ENCODE data around the gene AKR1E2. TPM values are rescaled to one million over a fixed set of nuclear protein-coding genes. Genes with fewer than 3 reads are reported as not detected.
A peak's percentile ranks its signal among the peaks of the same experiment; 100 is the strongest.

Gene AKR1E2
- polyA plus RNA-seq, 3 donors from 2014 or later: not detected

GRCh38 chr10:4822208-4822607 lies 3.8 kb upstream of the AKR1E2 start:
- Mint-ChIP-seq H3K4me3 (no peak overlapping the region), H3K27me3 (ENCODE audit: low read depth in 3 of 3) (peaks cover 8 to 28% (median 27%) of the 10 kb centered on the region in 3 donors), H3K36me3 (no peaks in the 10 kb centered on the region), H3K27ac (no peak overlapping the region), H3K4me1 (peaks cover 5% of the 10 kb centered on the region in 2 donors), H3K9me3 (peaks cover 0 to 1% (median 0%) of the 10 kb centered on the region in 6 donors)
- no peak for DNase-seq

GRCh38 chr10:4824791-4825310 lies 1.2 kb upstream of the AKR1E2 start:
- no peak for DNase-seq
- no peak overlapping the region for H3K27ac Mint-ChIP-seq
- peaks cover 0 to 1% (median 0%) of the 10 kb centered on the region in 6 donors for H3K9me3 Mint-ChIP-seq
- no peaks in the 10 kb centered on the region for H3K36me3 Mint-ChIP-seq
- H3K4me3 Mint-ChIP-seq: peak overlapping the region in 3 of 5 donors; percentile 31 to 48 (median 38)
- peaks cover 5% of the 10 kb centered on the region in 2 donors for H3K4me1 Mint-ChIP-seq
- peaks cover 10 to 42% (median 31%) of the 10 kb centered on the region in 3 donors for H3K27me3 Mint-ChIP-seq (ENCODE audit: low read depth in 3 of 3)

- H3K9me3 Mint-ChIP-seq: peaks cover 0 to 1% (median 0%) of the 10 kb centered on the region in 6 donors
- H3K4me3 Mint-ChIP-seq: peak overlapping the region in 4 of 5 donors; percentile 58 to 71 (median 64)
- peaks cover 10 to 42% (median 31%) of the 10 kb centered on the region in 3 donors for H3K27me3 Mint-ChIP-seq (ENCODE audit: low read depth in 3 of 3)
- no peak overlapping the region for H3K27ac Mint-ChIP-seq
- H3K36me3 Mint-ChIP-seq: no peaks in the 10 kb centered on the region
- peaks cover 5% of the 10 kb centered on the region in 2 donors for H3K4me1 Mint-ChIP-seq
- no peak for DNase-seq
Observed at GRCh38 chr10:4825456-4825867, 545 bp upstream of the AKR1E2 start.

GRCh38 chr10:4826792-4827324 lies 851 bp downstream of the AKR1E2 start:
- peaks cover 5% of the 10 kb centered on the region in 2 donors for H3K4me1 Mint-ChIP-seq
- H3K4me3 Mint-ChIP-seq: peak overlapping the region; percentile 35 to 65 (median 58)
- H3K27ac Mint-ChIP-seq: no peak overlapping the region
- H3K36me3 Mint-ChIP-seq: no peaks in the 10 kb centered on the region
- H3K27me3 Mint-ChIP-seq (ENCODE audit: low read depth in 3 of 3): peaks cover 10 to 45% (median 28%) of the 10 kb centered on the region in 3 donors
- peaks cover 0 to 1% (median 0%) of the 10 kb centered on the region in 6 donors for H3K9me3 Mint-ChIP-seq
- DNase-seq: no peak

- Mint-ChIP-seq H3K36me3 (no peaks in the 10 kb centered on the region), H3K27me3 (ENCODE audit: low read depth in 3 of 3) (peaks cover 12 to 40% (median 19%) of the 10 kb centered on the region in 3 donors), H3K27ac (no peak overlapping the region), H3K9me3 (peaks cover 0 to 1% (median 0%) of the 10 kb centered on the region in 6 donors), H3K4me3 (peak overlapping the region in 1 of 5 donors; percentile 19), H3K4me1 (peaks cover 5% of the 10 kb centered on the region in 2 donors)
- no peak for DNase-seq
Observed at GRCh38 chr10:4828005-4828404, 2.0 kb downstream of the AKR1E2 start.

GRCh38 chr10:4830551-4830950 lies 4.5 kb downstream of the AKR1E2 start:
- H3K4me1 Mint-ChIP-seq: peaks cover 5 to 6% of the 10 kb centered on the region in 2 donors
- no peaks in the 10 kb centered on the region for H3K36me3 Mint-ChIP-seq
- H3K27me3 Mint-ChIP-seq (ENCODE audit: low read depth in 3 of 3): peaks cover 10 to 28% (median 12%) of the 10 kb centered on the region in 3 donors
- peaks cover 0 to 1% (median 0%) of the 10 kb centered on the region in 6 donors for H3K9me3 Mint-ChIP-seq
- no peak for DNase-seq
- H3K4me3 Mint-ChIP-seq: no peak overlapping the region
- H3K27ac Mint-ChIP-seq: no peak overlapping the region

GRCh38 chr10:4831091-4831490 lies 5.1 kb downstream of the AKR1E2 start:
- Mint-ChIP-seq H3K4me3 (no peak overlapping the region), H3K9me3 (peaks cover 0 to 1% (median 0%) of the 10 kb centered on the region in 6 donors), H3K27me3 (ENCODE audit: low read depth in 3 of 3) (peaks cover 8 to 25% (median 12%) of the 10 kb centered on the region in 3 donors), H3K4me1 (peaks cover under 1 to 4% of the 10 kb centered on the region in 2 donors), H3K27ac (no peak overlapping the region), H3K36me3 (no peaks in the 10 kb centered on the region)
- DNase-seq: no peak

GRCh38 chr10:4833286-4833685 lies 7.3 kb downstream of the AKR1E2 start:
- no peak for DNase-seq
- Mint-ChIP-seq H3K27ac (no peak overlapping the region), H3K27me3 (ENCODE audit: low read depth in 3 of 3) (peaks cover 2 to 12% (median 5%) of the 10 kb centered on the region in 3 donors)

GRCh38 chr10:4834898-4835405 lies 8.9 kb downstream of the AKR1E2 start:
- DNase-seq: no peak
- Mint-ChIP-seq H3K27ac (no peak overlapping the region), H3K27me3 (ENCODE audit: low read depth in 3 of 3) (peaks cover 2 to 4% (median 2%) of the 10 kb centered on the region in 3 donors), H3K9me3 (no peaks in the 10 kb centered on the region), H3K4me3 (no peak overlapping the region), H3K4me1 (peaks cover 0 to 3% of the 10 kb centered on the region in 2 donors), H3K36me3 (no peaks in the 10 kb centered on the region)

More at GRCh38 chr10:4833286-4833685, 7.3 kb downstream of the AKR1E2 start:
- Mint-ChIP-seq H3K4me3 (no peak overlapping the region), H3K4me1 (peaks cover 0 to 3% of the 10 kb centered on the region in 2 donors), H3K36me3 (no peaks in the 10 kb centered on the region), H3K9me3 (no peaks in the 10 kb centered on the region)

- no peak for DNase-seq
- peaks cover 2 to 4% (median 2%) of the 10 kb centered on the region in 3 donors for H3K27me3 Mint-ChIP-seq (ENCODE audit: low read depth in 3 of 3)
- H3K9me3 Mint-ChIP-seq: no peaks in the 10 kb centered on the region
- H3K36me3 Mint-ChIP-seq: no peaks in the 10 kb centered on the region
- H3K27ac Mint-ChIP-seq: no peak overlapping the region
- peaks cover 0 to 3% of the 10 kb centered on the region in 2 donors for H3K4me1 Mint-ChIP-seq
- H3K4me3 Mint-ChIP-seq: no peak overlapping the region
Observed at GRCh38 chr10:4835494-4835918, 9.5 kb downstream of the AKR1E2 start.

GRCh38 chr10:4836416-4836969 lies 10.5 kb downstream of the AKR1E2 start:
- H3K9me3 Mint-ChIP-seq: no peaks in the 10 kb centered on the region
- peaks cover 2% of the 10 kb centered on the region in 3 donors for H3K27me3 Mint-ChIP-seq (ENCODE audit: low read depth in 3 of 3)
- H3K27ac Mint-ChIP-seq: no peak overlapping the region
- no peak for DNase-seq
- no peak overlapping the region for H3K4me3 Mint-ChIP-seq
- no peaks in the 10 kb centered on the region for H3K36me3 Mint-ChIP-seq
- peaks cover 0 to 3% of the 10 kb centered on the region in 2 donors for H3K4me1 Mint-ChIP-seq

GRCh38 chr10:4837551-4837950 lies 11.5 kb downstream of the AKR1E2 start:
- Mint-ChIP-seq H3K36me3 (no peaks in the 10 kb centered on the region), H3K27ac (no peak overlapping the region), H3K4me1 (peaks cover 0 to 3% of the 10 kb centered on the region in 2 donors), H3K9me3 (no peaks in the 10 kb centered on the region), H3K4me3 (no peak overlapping the region), H3K27me3 (ENCODE audit: low read depth in 3 of 3) (no peaks in the 10 kb centered on the region)
- DNase-seq: no peak

- Mint-ChIP-seq H3K27ac (no peak overlapping the region), H3K9me3 (no peaks in the 10 kb centered on the region), H3K4me1 (peaks cover 0 to 3% of the 10 kb centered on the region in 2 donors), H3K4me3 (no peak overlapping the region), H3K36me3 (no peaks in the 10 kb centered on the region), H3K27me3 (ENCODE audit: low read depth in 3 of 3) (peaks cover 0 to 2% (median 0%) of the 10 kb centered on the region in 3 donors)
- DNase-seq: no peak
Observed at GRCh38 chr10:4838743-4839142, 12.7 kb downstream of the AKR1E2 start.

GRCh38 chr10:4839353-4839752 lies 13.3 kb downstream of the AKR1E2 start:
- no peak for DNase-seq
- no peaks in the 10 kb centered on the region for H3K36me3 Mint-ChIP-seq
- H3K27me3 Mint-ChIP-seq (ENCODE audit: low read depth in 3 of 3): peaks cover 0 to 2% (median 0%) of the 10 kb centered on the region in 3 donors
- H3K4me1 Mint-ChIP-seq: peaks cover 0 to 3% of the 10 kb centered on the region in 2 donors
- no peak overlapping the region for H3K4me3 Mint-ChIP-seq
- no peaks in the 10 kb centered on the region for H3K9me3 Mint-ChIP-seq
- peak overlapping the region in 1 of 6 donors; percentile 18 for H3K27ac Mint-ChIP-seq
